ENCODE data around the gene RAPGEF1.

- no peak for TF ChIP-seq CTCF (IDR thresholded peaks at IDR 0.05; ENCODE audit: extremely low read depth in 1 of 2, insufficient read depth in 1 of 2, low read depth in 1 of 2, low read length in 2 of 2)
- TF ChIP-seq, protein P1, sequence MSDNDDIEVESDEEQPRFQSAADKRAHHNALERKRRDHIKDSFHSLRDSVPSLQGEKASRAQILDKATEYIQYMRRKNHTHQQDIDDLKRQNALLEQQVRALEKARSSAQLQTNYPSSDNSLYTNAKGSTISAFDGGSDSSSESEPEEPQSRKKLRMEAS (IDR thresholded peaks at IDR 0.05; ENCODE audit: insufficient read depth, insufficient read length), result no peak
These were observed 12.6 kb downstream of the RAPGEF1 start for GRCh38 chr9:131727184-131727759.
